WTC11 (cell line): ENCODE results near the gene ERCC6.

Experiments used
- ATF3 ChIP-seq: sonication (generic); formaldehyde crosslinking; conservative IDR thresholded peaks from 2 replicates; pipeline ENCODE4 v1.8.1; 2022; ENCODE audit warnings: mild to moderate bottlenecking, missing genetic modification reagents
- CBFB ChIP-seq: sonication (generic); formaldehyde crosslinking; IDR thresholded peaks from 2 replicates; pipeline ENCODE4 v1.8.1; 2022; ENCODE audit warnings: mild to moderate bottlenecking, low read depth, missing genetic modification reagents
- CTCF ChIP-seq: fragments of 200-600 bp; IDR thresholded peaks from 2 replicates; pipeline ENCODE4 v1.8.0; 2022; ENCODE audit warnings: antibody characterized with exemption
- MAX ChIP-seq: sonication (generic); formaldehyde crosslinking; IDR thresholded peaks from 2 replicates; pipeline ENCODE4 v1.8.0; 2022; ENCODE audit warnings: mild to moderate bottlenecking, missing genetic modification reagents
- MLX ChIP-seq: sonication (generic); formaldehyde crosslinking; IDR thresholded peaks from 2 replicates; pipeline ENCODE4 v1.8.1; 2023; ENCODE audit warnings: mild to moderate bottlenecking, missing genetic modification reagents, moderate library complexity

- TF ChIP-seq MLX (CRISPR knock-in tag) (no peak), ATF3 (CRISPR knock-in tag) (no peak), CBFB (CRISPR knock-in tag) (no peak), CTCF (no peak), MAX (CRISPR knock-in tag) (no peak)
These were observed 33.8 kb downstream of the ERCC6 start for GRCh38 chr10:49505076-49505475.
